ENCODE results near the gene FAM3B. TPM values are rescaled to one million over a fixed set of nuclear protein-coding genes. Genes with fewer than 3 reads are reported as not detected.

The FAM3B gene
- total RNA-seq, 2 experiments from 2014 or later: not detected

DNA sequence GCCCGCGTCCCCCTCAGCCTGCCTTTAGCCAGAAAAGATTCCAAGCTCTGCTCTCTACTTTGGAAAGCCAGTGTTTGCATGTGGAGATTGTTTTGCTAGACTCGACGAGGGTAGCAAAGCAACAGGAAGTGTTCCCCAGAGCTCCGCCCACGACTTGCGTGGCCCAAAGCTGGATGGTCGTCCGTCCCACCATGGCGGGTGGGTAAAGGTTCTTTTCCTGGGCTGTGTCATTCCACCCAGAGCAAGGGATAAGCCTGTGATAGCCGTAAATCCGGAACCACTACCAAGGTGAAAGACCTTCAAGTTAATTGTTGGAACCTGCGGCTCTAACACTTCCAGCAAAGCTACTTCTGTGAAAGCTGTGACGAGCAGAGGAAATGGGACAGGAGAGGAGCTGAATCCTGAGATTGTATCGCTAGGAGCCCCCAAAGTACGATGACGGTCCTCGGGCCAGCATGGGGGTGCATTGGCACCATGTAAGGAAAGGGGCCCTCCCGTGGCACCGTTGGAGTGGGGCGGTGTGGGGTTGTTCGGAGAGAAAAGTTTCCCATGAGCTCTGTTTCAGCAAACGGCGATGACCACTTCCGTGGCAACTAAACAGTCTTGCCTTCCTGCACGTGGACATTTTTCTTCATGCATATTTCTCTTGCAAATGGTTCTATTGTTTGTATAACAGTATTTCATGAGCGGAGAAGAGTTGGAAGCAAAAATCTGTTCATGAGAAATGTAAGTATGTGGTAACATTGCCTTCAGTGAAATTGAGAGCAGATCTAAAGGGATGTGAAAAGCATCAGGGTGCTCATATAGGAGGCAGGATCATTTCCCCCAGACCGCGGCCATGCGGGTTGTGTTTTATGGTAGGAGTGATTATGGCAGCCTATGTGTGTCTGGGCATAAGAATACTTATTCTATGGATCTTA is 53.6 kb downstream of the FAM3B start:
- Mint-ChIP-seq H3K36me3 (ENCODE audit: low read depth) (peaks cover 74% of the 10 kb centered on the region), H3K9me3 (no peaks in the 10 kb centered on the region), H3K27me3 (no peaks in the 10 kb centered on the region), H3K4me1 (peaks cover 72% of the 10 kb centered on the region), H3K4me3 (peak overlapping the region; percentile 70), H3K27ac (peak overlapping the region; percentile 77)
- DNase-seq: peak; percentile 53
- ChIA-PET CTCF (interaction anchor here (0.8 to 2.7 kb wide), 6 partner anchors 10 to 747 kb away, joined by 3 to 12 read pairs (median 3); no protein-coding TSS in a partner anchor), POLR2A (interaction anchor here (1.0 to 5.4 kb wide), 9 partner anchors 8 to 63 kb away, joined by 3 to 43 read pairs (median 4); partner anchors contain the start of genes MX1 and MX2)

GRCh38 chr21:41370840-41371684 is 54.5 kb downstream of the FAM3B start:
- peak overlapping the region; percentile 77 for H3K27ac Mint-ChIP-seq
- no peak for DNase-seq
- peaks cover 66% of the 10 kb centered on the region for H3K4me1 Mint-ChIP-seq
- ChIA-PET CTCF (interaction anchor here (1.4 to 2.7 kb wide), 2 partner anchors 87 to 746 kb away, joined by 3 to 12 read pairs; no protein-coding TSS in a partner anchor), POLR2A (interaction anchor here (1.4 to 5.4 kb wide), 4 partner anchors 9 to 55 kb away, joined by 4 to 43 read pairs (median 27); partner anchors contain the start of genes MX1 and MX2)
- H3K36me3 Mint-ChIP-seq (ENCODE audit: low read depth): peaks cover 66% of the 10 kb centered on the region
- H3K27me3 Mint-ChIP-seq: no peaks in the 10 kb centered on the region
- no peaks in the 10 kb centered on the region for H3K9me3 Mint-ChIP-seq
- H3K4me3 Mint-ChIP-seq: peak overlapping the region; percentile 70

GRCh38 chr21:41371685-41372030 is 55.1 kb downstream of the FAM3B start:
- ChIA-PET POLR2A (interaction anchor here (2.2 to 5.4 kb wide), 2 partner anchors 10 to 55 kb away, joined by 12 to 43 read pairs; partner anchors contain the start of genes MX1 and MX2), CTCF (no interaction called here)
- no peak overlapping the region for H3K4me3 Mint-ChIP-seq
- H3K27me3 Mint-ChIP-seq: no peaks in the 10 kb centered on the region
- H3K9me3 Mint-ChIP-seq: no peaks in the 10 kb centered on the region
- H3K27ac Mint-ChIP-seq: no peak overlapping the region
- no peak for DNase-seq
- peaks cover 61% of the 10 kb centered on the region for H3K4me1 Mint-ChIP-seq
- H3K36me3 Mint-ChIP-seq (ENCODE audit: low read depth): peaks cover 66% of the 10 kb centered on the region

- ChIA-PET POLR2A (interaction anchor here (5.4 kb wide), 1 partner anchor 11 kb away, joined by 43 read pairs; the partner anchor contains the start of gene MX2), CTCF (interaction anchor here (0.7 kb wide), 1 partner anchor 16 kb away, joined by 3 read pairs; no protein-coding TSS in a partner anchor)
- Mint-ChIP-seq H3K27me3 (no peaks in the 10 kb centered on the region), H3K27ac (no peak overlapping the region), H3K36me3 (ENCODE audit: low read depth) (peaks cover 65% of the 10 kb centered on the region), H3K9me3 (no peaks in the 10 kb centered on the region), H3K4me3 (no peak overlapping the region), H3K4me1 (peaks cover 47% of the 10 kb centered on the region)
- DNase-seq: no peak
Measured at GRCh38 chr21:41373253-41373652, 56.7 kb downstream of the FAM3B start.

- no peaks in the 10 kb centered on the region for H3K9me3 Mint-ChIP-seq
- peaks cover 42% of the 10 kb centered on the region for H3K4me1 Mint-ChIP-seq
- no peak overlapping the region for H3K27ac Mint-ChIP-seq
- peaks cover 63% of the 10 kb centered on the region for H3K36me3 Mint-ChIP-seq (ENCODE audit: low read depth)
- CTCF ChIA-PET: interaction anchor here (0.7 kb wide), 1 partner anchor 17 kb away, joined by 3 read pairs; no protein-coding TSS in a partner anchor
- no peaks in the 10 kb centered on the region for H3K27me3 Mint-ChIP-seq
- POLR2A ChIA-PET: interaction anchor here (5.4 kb wide), 1 partner anchor 12 kb away, joined by 43 read pairs; the partner anchor contains the start of gene MX2
- no peak overlapping the region for H3K4me3 Mint-ChIP-seq
- no peak for DNase-seq
Measured at GRCh38 chr21:41373763-41374162, 57.2 kb downstream of the FAM3B start.

- ChIA-PET CTCF (no interaction called here), POLR2A (interaction anchor here (5.4 kb wide), 1 partner anchor 12 kb away, joined by 43 read pairs; the partner anchor contains the start of gene MX2)
- H3K36me3 Mint-ChIP-seq (ENCODE audit: low read depth): peaks cover 64% of the 10 kb centered on the region
- peaks cover 37% of the 10 kb centered on the region for H3K4me1 Mint-ChIP-seq
- H3K4me3 Mint-ChIP-seq: no peak overlapping the region
- no peaks in the 10 kb centered on the region for H3K27me3 Mint-ChIP-seq
- no peak for DNase-seq
- no peak overlapping the region for H3K27ac Mint-ChIP-seq
- no peaks in the 10 kb centered on the region for H3K9me3 Mint-ChIP-seq
Measured at GRCh38 chr21:41374177-41374712, 57.6 kb downstream of the FAM3B start.

- DNase-seq: peak; percentile 26
- peaks cover 33% of the 10 kb centered on the region for H3K4me1 Mint-ChIP-seq
- ChIA-PET CTCF (no interaction called here), POLR2A (interaction anchor here (2.5 kb wide), 1 partner anchor 13 kb away, joined by 8 read pairs; the partner anchor contains the start of gene MX2)
- H3K4me3 Mint-ChIP-seq: no peak overlapping the region
- no peaks in the 10 kb centered on the region for H3K9me3 Mint-ChIP-seq
- no peaks in the 10 kb centered on the region for H3K27me3 Mint-ChIP-seq
- H3K27ac Mint-ChIP-seq: peak overlapping the region; percentile 35
- peaks cover 65% of the 10 kb centered on the region for H3K36me3 Mint-ChIP-seq (ENCODE audit: low read depth)
Measured at GRCh38 chr21:41374867-41375533, 58.4 kb downstream of the FAM3B start.

- DNase-seq: no peak
- H3K9me3 Mint-ChIP-seq: no peaks in the 10 kb centered on the region
- peaks cover 65% of the 10 kb centered on the region for H3K36me3 Mint-ChIP-seq (ENCODE audit: low read depth)
- H3K27me3 Mint-ChIP-seq: no peaks in the 10 kb centered on the region
- ChIA-PET CTCF (no interaction called here), POLR2A (interaction anchor here (2.5 kb wide), 1 partner anchor 14 kb away, joined by 8 read pairs; the partner anchor contains the start of gene MX2)
- no peak overlapping the region for H3K27ac Mint-ChIP-seq
- H3K4me1 Mint-ChIP-seq: peaks cover 24% of the 10 kb centered on the region
- no peak overlapping the region for H3K4me3 Mint-ChIP-seq
Measured at GRCh38 chr21:41375875-41376274, 59.3 kb downstream of the FAM3B start.

DNA sequence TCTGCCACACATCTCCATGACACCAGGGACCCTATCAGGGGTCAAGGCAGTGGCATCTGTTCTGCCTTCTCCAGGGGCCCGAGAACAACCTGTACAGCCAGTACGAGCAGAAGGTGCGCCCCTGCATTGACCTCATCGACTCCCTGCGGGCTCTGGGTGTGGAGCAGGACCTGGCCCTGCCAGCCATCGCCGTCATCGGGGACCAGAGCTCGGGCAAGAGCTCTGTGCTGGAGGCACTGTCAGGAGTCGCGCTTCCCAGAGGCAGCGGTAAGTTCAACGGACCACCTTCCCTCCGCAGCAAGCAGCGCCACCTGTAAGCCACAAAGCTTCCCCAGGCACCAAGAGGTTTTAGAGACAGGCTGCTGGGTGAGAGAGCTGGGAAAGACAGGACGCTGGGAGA is 61.1 kb downstream of the FAM3B start:
- ChIA-PET POLR2A (interaction anchor here (1.4 kb wide), 1 partner anchor 48 kb away, joined by 4 read pairs; the partner anchor contains the start of gene MX1), CTCF (no interaction called here)
- DNase-seq: no peak
- Mint-ChIP-seq H3K36me3 (ENCODE audit: low read depth) (peaks cover 72% of the 10 kb centered on the region), H3K4me1 (peaks cover 11% of the 10 kb centered on the region), H3K27ac (no peak overlapping the region), H3K9me3 (no peaks in the 10 kb centered on the region), H3K4me3 (no peak overlapping the region), H3K27me3 (no peaks in the 10 kb centered on the region)

GRCh38 chr21:41378849-41379248 is 62.2 kb downstream of the FAM3B start:
- Mint-ChIP-seq H3K9me3 (no peaks in the 10 kb centered on the region), H3K36me3 (ENCODE audit: low read depth) (peaks cover 75% of the 10 kb centered on the region), H3K27ac (no peak overlapping the region), H3K27me3 (no peaks in the 10 kb centered on the region), H3K4me3 (no peak overlapping the region), H3K4me1 (peaks cover 11% of the 10 kb centered on the region)
- CTCF ChIA-PET: no interaction called here
- POLR2A ChIA-PET: interaction anchor here (1.4 kb wide), 1 partner anchor 47 kb away, joined by 4 read pairs; the partner anchor contains the start of gene MX1
- no peak for DNase-seq

DNA sequence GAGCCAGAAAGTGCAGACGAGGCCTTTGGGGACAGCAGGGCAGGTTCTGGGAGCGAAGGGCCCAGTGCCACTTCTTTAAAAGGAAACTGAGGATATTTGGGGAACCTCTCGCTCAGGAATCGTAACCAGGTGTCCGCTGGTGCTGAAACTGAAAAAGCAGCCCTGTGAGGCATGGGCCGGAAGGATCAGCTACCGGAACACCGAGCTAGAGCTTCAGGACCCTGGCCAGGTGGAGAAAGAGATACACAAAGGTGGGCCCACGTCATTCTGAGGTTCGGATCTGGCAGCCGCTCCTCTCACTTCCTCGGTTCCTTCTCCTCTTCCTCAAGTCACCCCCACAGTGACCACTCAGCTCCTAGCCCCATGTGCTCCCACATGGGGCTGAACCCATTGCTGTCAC is 63.3 kb downstream of the FAM3B start:
- Mint-ChIP-seq H3K36me3 (ENCODE audit: low read depth) (peaks cover 75% of the 10 kb centered on the region), H3K27ac (no peak overlapping the region)
- DNase-seq: no peak

GRCh38 chr21:41381731-41382130 is 65.1 kb downstream of the FAM3B start:
- peaks cover 80% of the 10 kb centered on the region for H3K36me3 Mint-ChIP-seq (ENCODE audit: low read depth)
- no peaks in the 10 kb centered on the region for H3K9me3 Mint-ChIP-seq
- H3K4me3 Mint-ChIP-seq: no peak overlapping the region
- DNase-seq: no peak
- H3K27ac Mint-ChIP-seq: no peak overlapping the region
- ChIA-PET CTCF (no interaction called here), POLR2A (interaction anchor here (1.1 kb wide), 1 partner anchor 13 kb away, joined by 3 read pairs; no protein-coding TSS in a partner anchor)
- H3K4me1 Mint-ChIP-seq: no peaks in the 10 kb centered on the region
- H3K27me3 Mint-ChIP-seq: no peaks in the 10 kb centered on the region

More for the DNA sequence above, 63.3 kb downstream of the FAM3B start:
- H3K4me1 Mint-ChIP-seq: peaks cover 5% of the 10 kb centered on the region
- ChIA-PET CTCF (interaction anchor here (0.9 kb wide), 1 partner anchor 11 kb away, joined by 3 read pairs; no protein-coding TSS in a partner anchor), POLR2A (no interaction called here)
- no peak overlapping the region for H3K4me3 Mint-ChIP-seq
- H3K9me3 Mint-ChIP-seq: no peaks in the 10 kb centered on the region
- no peaks in the 10 kb centered on the region for H3K27me3 Mint-ChIP-seq

Measured in activated CD4-positive, alpha-beta memory T cell treated with anti-CD3 and anti-CD28 coated beads, Interleukin-2, amount 10 ng/mL, durations not matched to agents 7 days and 5 days (primary cell).